Fibroblast of pulmonary artery (primary cell): ENCODE data around the gene PDPK1.
"Not testable (repeated sequence)": the region's sequence is repeated elsewhere in the genome, so short reads cannot be mapped to it uniquely, and the experiment has no call there.

Source experiments
- DNase-seq: peaks from one replicate; pipeline ENCODE4 v3.0.0-alpha.2; 2010; ENCODE audit warnings: low read depth
- H3K4me3 ChIP-seq: replicated peaks from 2 replicates; pipeline ENCODE4 v1.5.1; 2011; ENCODE audit warnings: low read depth, mild to moderate bottlenecking, control low read depth, low read length, moderate library complexity
- CTCF ChIP-seq: IDR thresholded peaks from 2 replicates; pipeline ENCODE4 v1.5.1; 2011; ENCODE audit warnings: mild to moderate bottlenecking, control low read depth, low read length, inconsistent platforms; ENCODE audit errors: missing control alignments

The PDPK1 gene

GRCh38 chr16:2578905-2579304 lies 41.1 kb downstream of the PDPK1 start:
- DNase-seq, H3K4me3 ChIP-seq: not testable (repeated sequence)

GRCh38 chr16:2580143-2580542 lies 42.3 kb downstream of the PDPK1 start:
- not testable (repeated sequence) for H3K4me3 ChIP-seq, DNase-seq

GRCh38 chr16:2580818-2581217 lies 43.0 kb downstream of the PDPK1 start:
- not testable (repeated sequence) for H3K4me3 ChIP-seq, DNase-seq

GRCh38 chr16:2584729-2585650 lies 47.2 kb downstream of the PDPK1 start:
- DNase-seq, result no peak

GRCh38 chr16:2585651-2586081 lies 47.8 kb downstream of the PDPK1 start:
- no peak for DNase-seq
- H3K4me3 ChIP-seq, result no peak overlapping the region
- TF ChIP-seq CTCF, result no peak

More at GRCh38 chr16:2584729-2585650, 47.2 kb downstream of the PDPK1 start:
- no peak overlapping the region for H3K4me3 ChIP-seq
- TF ChIP-seq CTCF, result no peak

- DNase-seq, result no peak
- no peak for TF ChIP-seq CTCF
- H3K4me3 ChIP-seq, result no peak overlapping the region
Observed at GRCh38 chr16:2586241-2586640, 48.4 kb downstream of the PDPK1 start.

GRCh38 chr16:2586901-2587480 lies 49.2 kb downstream of the PDPK1 start:
- no peak overlapping the region for H3K4me3 ChIP-seq
- TF ChIP-seq CTCF, result no peak
- DNase-seq, result no peak

- no peak overlapping the region for H3K4me3 ChIP-seq
- no peak for DNase-seq
- no peak for TF ChIP-seq CTCF
Observed at GRCh38 chr16:2587891-2588565, 50.2 kb downstream of the PDPK1 start.
